ENCODE results near the gene MATN3.
A peak's percentile ranks its signal among the peaks of the same experiment; 100 is the strongest.

MATN3 gene

DNA sequence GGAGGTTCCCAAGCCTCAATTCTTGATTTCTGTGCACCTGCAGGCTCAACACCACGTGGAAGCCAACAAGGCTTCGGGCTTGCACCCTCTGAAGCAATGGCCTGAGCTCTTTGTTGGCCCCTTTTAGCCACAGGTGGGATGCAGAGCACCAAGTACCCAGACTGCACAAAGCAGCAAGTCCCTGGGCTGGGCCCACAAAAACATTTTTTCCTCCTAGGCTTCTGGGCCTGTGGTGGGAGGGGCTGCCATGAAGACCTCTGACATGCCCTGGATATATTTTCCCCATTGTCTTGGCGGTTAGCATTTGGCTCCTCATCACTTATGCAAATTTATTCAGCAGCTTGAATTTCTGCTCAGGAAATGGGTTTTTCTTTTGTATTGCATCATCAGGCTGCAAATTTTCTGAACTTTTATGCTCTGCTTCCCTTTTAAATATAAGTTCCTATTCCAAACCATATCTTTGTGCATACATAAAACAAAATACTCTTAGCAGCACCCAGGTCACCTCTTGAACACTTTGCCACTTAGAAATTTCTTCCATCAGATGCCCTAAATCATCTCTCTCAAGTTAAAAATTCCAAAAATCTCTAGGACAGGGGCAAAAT lies 9.0 kb upstream of the MATN3 start:
- no peaks in the 10 kb centered on the region for H3K27me3 ChIP-seq
- no peak overlapping the region for H3K4me3 ChIP-seq (ENCODE audit: low read depth, low read length)
- no peaks in the 10 kb centered on the region for H3K9me3 ChIP-seq
- H3K4me1 ChIP-seq = no peaks in the 10 kb centered on the region
- DNase-seq = no peak
- no peaks in the 10 kb centered on the region for H3K36me3 ChIP-seq
- TF ChIP-seq, protein P1, sequence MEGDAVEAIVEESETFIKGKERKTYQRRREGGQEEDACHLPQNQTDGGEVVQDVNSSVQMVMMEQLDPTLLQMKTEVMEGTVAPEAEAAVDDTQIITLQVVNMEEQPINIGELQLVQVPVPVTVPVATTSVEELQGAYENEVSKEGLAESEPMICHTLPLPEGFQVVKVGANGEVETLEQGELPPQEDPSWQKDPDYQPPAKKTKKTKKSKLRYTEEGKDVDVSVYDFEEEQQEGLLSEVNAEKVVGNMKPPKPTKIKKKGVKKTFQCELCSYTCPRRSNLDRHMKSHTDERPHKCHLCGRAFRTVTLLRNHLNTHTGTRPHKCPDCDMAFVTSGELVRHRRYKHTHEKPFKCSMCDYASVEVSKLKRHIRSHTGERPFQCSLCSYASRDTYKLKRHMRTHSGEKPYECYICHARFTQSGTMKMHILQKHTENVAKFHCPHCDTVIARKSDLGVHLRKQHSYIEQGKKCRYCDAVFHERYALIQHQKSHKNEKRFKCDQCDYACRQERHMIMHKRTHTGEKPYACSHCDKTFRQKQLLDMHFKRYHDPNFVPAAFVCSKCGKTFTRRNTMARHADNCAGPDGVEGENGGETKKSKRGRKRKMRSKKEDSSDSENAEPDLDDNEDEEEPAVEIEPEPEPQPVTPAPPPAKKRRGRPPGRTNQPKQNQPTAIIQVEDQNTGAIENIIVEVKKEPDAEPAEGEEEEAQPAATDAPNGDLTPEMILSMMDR (IDR thresholded peaks at IDR 0.05; ENCODE audit: low read depth, low read length) = no peak

DNA sequence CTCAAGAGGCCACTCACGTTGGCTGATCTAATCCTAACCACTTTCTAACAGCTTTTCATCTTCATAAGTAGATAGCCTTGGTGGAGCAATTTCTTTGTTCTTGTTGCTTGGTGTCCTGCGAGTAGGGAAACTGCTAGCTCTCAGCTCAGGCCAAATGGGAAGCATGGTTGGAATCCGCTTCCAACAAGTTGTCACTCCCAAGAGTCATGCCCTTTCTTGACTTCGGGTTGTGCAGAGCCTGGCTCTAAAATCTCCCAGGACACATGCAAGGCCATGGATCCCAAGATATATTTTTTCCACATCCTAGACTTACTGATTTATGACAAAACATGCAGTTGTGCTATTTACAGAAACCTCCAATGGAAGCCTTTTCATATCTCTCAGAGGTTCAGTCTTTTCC lies 7.3 kb upstream of the MATN3 start:
- no peaks in the 10 kb centered on the region for H3K36me3 ChIP-seq
- no peaks in the 10 kb centered on the region for H3K9me3 ChIP-seq
- no peak overlapping the region for H3K4me3 ChIP-seq (ENCODE audit: low read depth, low read length)

DNA sequence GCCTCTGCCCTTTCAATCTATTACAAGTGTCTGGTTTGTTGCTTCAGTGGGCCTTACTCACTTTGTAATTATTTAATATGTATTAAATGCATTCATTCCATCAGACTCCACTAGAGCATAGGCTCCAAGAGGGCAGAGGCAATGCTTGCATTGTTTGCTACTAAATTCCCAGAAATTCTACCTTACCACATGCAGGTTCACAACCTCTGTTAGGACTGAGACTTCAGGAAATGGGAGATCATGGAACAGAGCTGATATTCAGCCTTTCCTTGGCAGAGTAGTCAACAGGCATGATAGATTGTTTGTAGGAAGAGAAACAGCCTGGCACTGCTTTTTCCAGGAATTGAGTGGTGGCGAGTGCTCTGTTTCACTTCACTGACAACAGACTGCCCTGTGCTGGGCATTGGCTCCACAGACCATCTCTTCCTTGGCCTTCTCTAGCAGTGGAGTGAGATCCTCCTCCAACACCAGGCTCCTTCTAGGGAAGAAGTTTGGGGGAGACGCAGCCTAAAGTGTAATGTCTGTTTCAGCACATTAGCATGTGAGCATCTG lies 6.2 kb upstream of the MATN3 start:
- no peak overlapping the region for H3K4me3 ChIP-seq (ENCODE audit: low read depth, low read length)
- H3K4me1 ChIP-seq = no peaks in the 10 kb centered on the region
- no peaks in the 10 kb centered on the region for H3K27me3 ChIP-seq
- H3K9me3 ChIP-seq = no peaks in the 10 kb centered on the region
- no peaks in the 10 kb centered on the region for H3K36me3 ChIP-seq
- DNase-seq = no peak
- TF ChIP-seq, protein P1 (IDR thresholded peaks at IDR 0.05; ENCODE audit: low read depth, low read length) = no peak

More for the DNA sequence above, 7.3 kb upstream of the MATN3 start:
- Histone ChIP-seq H3K27me3 (no peaks in the 10 kb centered on the region), H3K4me1 (no peaks in the 10 kb centered on the region)
- DNase-seq = no peak
- TF ChIP-seq, protein P1 (IDR thresholded peaks at IDR 0.05; ENCODE audit: low read depth, low read length) = no peak

DNA sequence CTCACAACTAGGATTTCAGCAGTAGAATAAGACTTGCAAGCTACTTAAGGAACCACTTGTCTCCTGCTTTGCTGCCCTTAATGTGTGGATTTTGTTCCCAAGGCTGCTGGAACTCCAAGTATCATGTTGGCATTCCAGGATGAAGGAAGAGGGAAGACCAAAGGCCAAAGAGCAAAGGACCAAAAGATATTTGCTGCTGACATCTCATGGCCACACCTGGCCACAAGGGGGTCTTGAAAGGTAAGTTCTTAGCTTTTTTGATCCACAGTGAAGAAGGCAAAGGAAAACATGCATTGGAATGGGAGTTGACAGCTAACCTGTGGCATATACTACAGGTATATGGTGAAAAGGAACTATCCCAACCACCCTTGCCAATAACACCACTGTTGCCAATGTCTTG lies 3.9 kb upstream of the MATN3 start:
- H3K9me3 ChIP-seq = no peaks in the 10 kb centered on the region
- TF ChIP-seq, protein P1 (IDR thresholded peaks at IDR 0.05; ENCODE audit: low read depth, low read length) = 0 out of 2 replicates have a peak, but pooled peaks have one; percentile 12
- no peaks in the 10 kb centered on the region for H3K36me3 ChIP-seq
- peaks cover 16% of the 10 kb centered on the region for H3K27me3 ChIP-seq
- no peak overlapping the region for H3K4me3 ChIP-seq (ENCODE audit: low read depth, low read length)
- DNase-seq = no peak
- H3K4me1 ChIP-seq = no peaks in the 10 kb centered on the region

- peaks cover 16% of the 10 kb centered on the region for H3K27me3 ChIP-seq
- no peak overlapping the region for H3K4me3 ChIP-seq (ENCODE audit: low read depth, low read length)
- DNase-seq = no peak
- TF ChIP-seq, protein P1 (IDR thresholded peaks at IDR 0.05; ENCODE audit: low read depth, low read length) = peak; percentile 68
- no peaks in the 10 kb centered on the region for H3K36me3 ChIP-seq
- no peaks in the 10 kb centered on the region for H3K4me1 ChIP-seq
- H3K9me3 ChIP-seq = no peaks in the 10 kb centered on the region
These were observed 3.1 kb upstream of the MATN3 start for GRCh38 chr2:20015482-20016083.
